Activated CD8-positive, alpha-beta memory T cell treated with anti-CD3 and anti-CD28 coated beads, Interleukin-2, amount 50 U/mL, for 24 hours (primary cell): ENCODE results near the gene ACKR4.

ENCODE experiments used
- DNase-seq: peaks from one replicate; pipeline ENCODE4 v3.0.0-alpha.2; 2020; ENCODE audit errors: extremely low read depth

ACKR4 gene

GRCh38 chr3:132641837-132642538 lies 44.9 kb downstream of the ACKR4 start:
- DNase-seq, result no peak

- no peak for DNase-seq
These were observed 45.4 kb downstream of the ACKR4 start for GRCh38 chr3:132642539-132642847.

GRCh38 chr3:132643366-132643765 lies 46.3 kb downstream of the ACKR4 start:
- DNase-seq, result no peak

GRCh38 chr3:132645058-132645457 lies 48.0 kb downstream of the ACKR4 start:
- no peak for DNase-seq

GRCh38 chr3:132650153-132650552 lies 53.1 kb downstream of the ACKR4 start:
- DNase-seq, result no peak
